Activated T-helper 1 cell treated with anti-CD3 and anti-CD28 coated beads, Interleukin-12 subunit alpha, Interleukin-12 subunit beta, Interleukin-2, Interleukin-4 antibody, amounts not matched to agents 30 ng/mL and 10 ng/mL and 1 ng/mL, durations not matched to agents 14 hours and 24 hours and 36 hours (primary cell): Measurements from ENCODE around the gene ZNF512. TPM values are rescaled to one million over a fixed set of nuclear protein-coding genes. Genes with fewer than 3 reads are reported as not detected.
A peak's percentile ranks its signal among the peaks of the same experiment; 100 is the strongest.

ENCODE experiments used
- DNase-seq: peaks from one replicate; pipeline ENCODE4 v3.0.0; 2021; ENCODE audit warnings: low spot score
- H3K27ac Mint-ChIP-seq: one replicate; pipeline ENCODE4 v1.8.0; 2021; ENCODE audit warnings: mild to moderate bottlenecking, mixed read lengths
- H3K27me3 Mint-ChIP-seq: one replicate; pipeline ENCODE4 v1.8.0; 2022; ENCODE audit warnings: mild to moderate bottlenecking, moderate library complexity, mixed read lengths; ENCODE audit not compliant: insufficient read depth
- H3K36me3 Mint-ChIP-seq: one replicate; pipeline ENCODE4 v1.8.0; 2021; ENCODE audit warnings: low read depth, mixed read lengths
- H3K4me1 Mint-ChIP-seq: one replicate; pipeline ENCODE4 v1.8.0; 2021; ENCODE audit warnings: low read depth, mixed read lengths
- H3K4me3 Mint-ChIP-seq: one replicate; pipeline ENCODE4 v1.8.0; 2021; ENCODE audit warnings: mild to moderate bottlenecking, moderate library complexity, mixed read lengths
- H3K9me3 Mint-ChIP-seq: one replicate; pipeline ENCODE4 v1.8.0; 2021; ENCODE audit warnings: mixed read lengths
- intact Hi-C: fragments of 100-400 bp; cut with micrococcal nuclease; formaldehyde crosslinking; loops from one replicate; pipeline ENCODE4 v1.15.1; 2024
- total RNA-seq: library from RNA; stranded (reverse); gene quantifications from 2 replicates; pipeline ENCODE4 v1.2.3, GENCODE V29; 2022

The ZNF512 gene
- total RNA-seq, 1 donor from 2014 or later: 24.6 TPM

GRCh38 chr2:27566628-27567027 is 16.2 kb upstream of the ZNF512 start:
- intact Hi-C loops: no loop called here
- DNase-seq: no peak
- no peaks in the 10 kb centered on the region for H3K9me3 Mint-ChIP-seq
- H3K27me3 Mint-ChIP-seq: peaks cover 50% of the 10 kb centered on the region
- H3K27ac Mint-ChIP-seq: no peak overlapping the region
- no peak overlapping the region for H3K4me3 Mint-ChIP-seq
- no peaks in the 10 kb centered on the region for H3K36me3 Mint-ChIP-seq
- H3K4me1 Mint-ChIP-seq: no peaks in the 10 kb centered on the region

- intact Hi-C loops: no loop called here
- Mint-ChIP-seq H3K27ac (no peak overlapping the region), H3K4me3 (no peak overlapping the region), H3K27me3 (peaks cover 52% of the 10 kb centered on the region), H3K4me1 (no peaks in the 10 kb centered on the region), H3K36me3 (no peaks in the 10 kb centered on the region), H3K9me3 (no peaks in the 10 kb centered on the region)
- DNase-seq: no peak
These were observed 13.4 kb upstream of the ZNF512 start for GRCh38 chr2:27569398-27569797.

- peaks cover 46% of the 10 kb centered on the region for H3K27me3 Mint-ChIP-seq
- no peak overlapping the region for H3K4me3 Mint-ChIP-seq
- no peak overlapping the region for H3K27ac Mint-ChIP-seq
- intact Hi-C loops: no loop called here
- H3K9me3 Mint-ChIP-seq: no peaks in the 10 kb centered on the region
- no peaks in the 10 kb centered on the region for H3K4me1 Mint-ChIP-seq
- DNase-seq: no peak
- no peaks in the 10 kb centered on the region for H3K36me3 Mint-ChIP-seq
These were observed 11.6 kb upstream of the ZNF512 start for GRCh38 chr2:27571197-27571596.

DNA sequence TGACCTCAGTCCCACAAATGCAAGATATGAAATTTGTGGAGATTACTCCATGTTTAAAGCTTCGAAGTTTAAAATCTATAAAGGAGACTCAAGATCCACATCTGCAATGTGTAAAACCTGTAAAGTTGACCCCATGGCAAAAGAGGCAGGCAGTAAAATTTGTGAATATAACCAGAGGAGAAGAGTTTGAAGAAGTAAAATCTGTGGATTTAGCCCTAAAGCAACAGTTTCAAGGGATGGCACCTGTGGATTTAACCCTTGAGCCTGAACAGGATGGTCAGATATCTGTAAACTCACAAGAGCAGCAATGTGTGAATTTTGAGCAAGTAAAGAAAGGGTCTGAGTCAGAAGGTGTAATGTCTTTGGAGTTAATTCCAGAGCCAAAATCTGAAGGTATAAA is 11.2 kb upstream of the ZNF512 start:
- Mint-ChIP-seq H3K36me3 (no peaks in the 10 kb centered on the region), H3K27ac (no peak overlapping the region), H3K9me3 (no peaks in the 10 kb centered on the region), H3K27me3 (peaks cover 42% of the 10 kb centered on the region), H3K4me3 (no peak overlapping the region), H3K4me1 (no peaks in the 10 kb centered on the region)
- no peak for DNase-seq
- intact Hi-C loops: no loop called here

DNA sequence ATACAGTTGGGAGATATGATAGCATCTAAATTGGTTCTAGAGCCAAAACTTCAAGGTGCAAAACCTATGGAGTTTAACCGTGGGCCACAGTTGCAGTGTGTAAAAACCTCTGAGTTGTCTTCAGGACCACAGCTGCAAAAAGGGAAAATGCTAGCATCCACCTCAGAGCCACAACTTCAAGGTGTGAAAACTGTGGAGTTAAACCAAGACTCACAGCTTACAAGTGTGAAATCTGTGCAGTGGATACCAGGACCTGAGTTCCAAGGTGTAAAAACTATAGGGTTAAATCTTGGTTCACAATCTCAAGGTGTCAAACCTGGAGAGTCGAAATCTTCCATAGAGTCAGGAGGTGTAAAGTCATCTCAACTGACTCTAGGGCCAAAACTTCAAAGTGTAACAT is 10.4 kb upstream of the ZNF512 start:
- peaks cover 34% of the 10 kb centered on the region for H3K27me3 Mint-ChIP-seq
- no peak overlapping the region for H3K4me3 Mint-ChIP-seq
- no peak overlapping the region for H3K27ac Mint-ChIP-seq
- no peaks in the 10 kb centered on the region for H3K36me3 Mint-ChIP-seq
- H3K4me1 Mint-ChIP-seq: no peaks in the 10 kb centered on the region
- no peaks in the 10 kb centered on the region for H3K9me3 Mint-ChIP-seq
- intact Hi-C loops: no loop called here
- no peak for DNase-seq

DNA sequence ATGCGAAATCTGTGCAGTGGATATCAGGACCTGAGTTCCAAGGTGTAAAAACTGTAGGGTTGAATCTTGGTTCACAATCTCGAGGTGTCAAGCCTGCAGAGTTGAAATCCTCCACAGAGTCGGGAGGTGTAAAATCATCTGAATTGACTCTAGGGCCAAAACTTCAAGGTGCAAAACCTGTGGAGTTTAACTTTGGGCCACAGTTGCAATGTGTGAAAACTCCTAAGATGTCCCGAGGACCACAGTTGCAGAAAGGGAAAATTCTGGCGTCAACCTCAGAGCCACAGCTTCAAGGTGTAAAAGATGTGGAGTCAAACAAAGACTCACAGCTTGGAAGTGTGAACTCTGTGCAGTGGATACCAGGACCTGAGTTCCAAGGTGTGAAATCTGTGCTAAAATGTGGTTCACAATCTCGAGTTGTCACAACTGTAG is 9.8 kb upstream of the ZNF512 start:
- intact Hi-C loops: no loop called here
- Mint-ChIP-seq H3K27ac (no peak overlapping the region), H3K27me3 (peaks cover 36% of the 10 kb centered on the region), H3K9me3 (peaks cover 4% of the 10 kb centered on the region), H3K4me3 (no peak overlapping the region), H3K36me3 (no peaks in the 10 kb centered on the region), H3K4me1 (no peaks in the 10 kb centered on the region)
- no peak for DNase-seq

DNA sequence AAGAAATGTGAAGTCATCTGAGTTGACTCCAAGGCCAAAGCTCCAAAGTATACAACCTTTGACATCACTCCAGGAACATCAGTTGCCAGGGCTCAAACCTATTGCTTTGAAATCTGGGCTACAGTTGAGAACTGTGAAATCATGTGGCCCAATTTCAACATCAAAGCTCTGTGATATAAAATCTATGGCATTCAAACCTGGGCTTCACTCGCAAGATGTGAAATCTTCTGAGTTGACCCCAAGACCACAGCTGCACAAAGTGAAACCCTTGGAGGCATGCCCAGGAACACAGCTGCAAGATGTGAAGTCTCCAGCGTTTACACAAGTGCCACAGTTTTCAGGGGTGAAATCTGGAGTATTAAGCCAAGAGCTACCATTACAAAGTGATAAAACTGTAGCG is 9.4 kb upstream of the ZNF512 start:
- intact Hi-C loops: no loop called here

DNA sequence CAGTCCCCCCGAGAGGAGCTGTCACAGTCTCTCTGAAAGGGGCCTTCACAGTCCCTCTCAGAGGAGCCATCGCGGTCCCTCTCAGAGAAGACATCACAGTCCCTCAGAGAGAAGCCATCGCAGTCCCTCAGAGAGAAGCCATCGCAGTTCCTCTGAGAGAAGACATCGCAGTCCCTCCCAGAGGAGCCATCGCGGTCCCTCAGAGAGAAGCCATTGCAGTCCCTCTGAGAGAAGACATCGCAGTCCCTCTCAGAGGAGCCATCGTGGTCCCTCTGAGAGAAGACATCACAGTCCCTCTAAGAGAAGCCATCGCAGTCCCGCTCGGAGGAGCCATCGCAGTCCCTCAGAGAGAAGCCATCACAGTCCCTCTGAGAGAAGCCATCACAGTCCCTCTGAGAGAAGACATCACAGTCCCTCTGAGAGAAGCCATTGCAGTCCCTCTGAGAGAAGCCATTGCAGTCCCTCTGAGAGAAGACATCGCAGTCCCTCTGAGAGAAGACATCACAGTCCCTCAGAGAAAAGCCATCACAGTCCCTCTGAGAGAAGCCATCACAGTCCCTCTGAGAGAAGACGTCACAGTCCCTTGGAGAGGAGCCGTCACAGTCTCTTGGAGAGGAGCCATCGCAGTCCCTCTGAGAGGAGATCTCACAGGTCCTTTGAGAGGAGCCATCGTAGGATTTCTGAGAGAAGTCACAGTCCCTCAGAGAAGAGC is 1.3 kb upstream of the ZNF512 start:
- Mint-ChIP-seq H3K4me3 (peak overlapping the region; percentile 45), H3K27ac (peak overlapping the region; percentile 15), H3K4me1 (peaks cover 36% of the 10 kb centered on the region), H3K27me3 (peaks cover 10% of the 10 kb centered on the region), H3K36me3 (peaks cover 23% of the 10 kb centered on the region), H3K9me3 (peaks cover 7% of the 10 kb centered on the region)
- no peak for DNase-seq
- intact Hi-C loops: loop anchor here (2.0 kb wide), 2 partner anchors 57 to 153 kb away; partner anchors contain the start of gene NRBP1

More for the DNA sequence above, 9.4 kb upstream of the ZNF512 start:
- peaks cover 4% of the 10 kb centered on the region for H3K9me3 Mint-ChIP-seq
- DNase-seq: no peak
- H3K27me3 Mint-ChIP-seq: peaks cover 32% of the 10 kb centered on the region
- no peaks in the 10 kb centered on the region for H3K4me1 Mint-ChIP-seq
- H3K4me3 Mint-ChIP-seq: no peak overlapping the region
- no peak overlapping the region for H3K27ac Mint-ChIP-seq
- no peaks in the 10 kb centered on the region for H3K36me3 Mint-ChIP-seq

GRCh38 chr2:27582129-27582694 is 630 bp upstream of the ZNF512 start:
- no peak for DNase-seq
- Mint-ChIP-seq H3K4me3 (peak overlapping the region; percentile 86), H3K9me3 (peaks cover 7% of the 10 kb centered on the region), H3K27ac (peak overlapping the region; percentile 79), H3K36me3 (peaks cover 28% of the 10 kb centered on the region), H3K4me1 (peaks cover 42% of the 10 kb centered on the region), H3K27me3 (peaks cover 10% of the 10 kb centered on the region)
- intact Hi-C loops: loop anchor here (2.0 kb wide), 2 partner anchors 57 to 153 kb away; partner anchors contain the start of gene NRBP1

DNA sequence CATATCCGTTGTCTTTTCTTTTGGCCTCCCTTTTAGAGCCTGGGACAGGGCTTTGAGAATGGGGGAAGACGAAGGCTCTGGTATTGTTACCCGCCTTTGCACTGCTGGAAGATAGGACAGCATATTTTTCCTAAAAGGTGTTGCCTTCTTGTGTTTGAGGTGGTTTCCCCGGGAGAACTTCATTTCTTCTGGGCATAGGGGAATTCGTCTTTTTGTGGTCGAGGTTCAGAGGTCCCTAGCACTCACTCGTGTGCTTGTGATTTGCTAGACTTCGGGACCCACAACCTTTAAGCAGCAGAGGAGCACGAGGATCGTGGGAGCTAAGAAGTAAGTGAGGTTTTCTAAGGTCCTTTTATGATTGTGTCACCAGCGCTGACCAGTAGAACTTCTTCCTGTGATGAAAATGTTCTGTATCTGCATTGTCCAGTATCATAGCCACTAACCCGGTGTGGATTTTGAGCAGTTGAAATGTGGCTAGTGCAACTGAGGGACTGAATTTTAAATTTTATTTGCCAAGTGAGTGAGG is 611 bp downstream of the ZNF512 start:
- no peak for DNase-seq
- peak overlapping the region; percentile 79 for H3K27ac Mint-ChIP-seq
- peaks cover 31% of the 10 kb centered on the region for H3K36me3 Mint-ChIP-seq
- H3K4me3 Mint-ChIP-seq: peak overlapping the region; percentile 86
- H3K9me3 Mint-ChIP-seq: peaks cover 3% of the 10 kb centered on the region
- H3K4me1 Mint-ChIP-seq: peaks cover 48% of the 10 kb centered on the region
- H3K27me3 Mint-ChIP-seq: peaks cover 4% of the 10 kb centered on the region
- intact Hi-C loops: loop anchor here (1.0 to 2.0 kb wide), 5 partner anchors 46 to 155 kb away; partner anchors contain the start of genes CCDC121, GPN1, IFT172 and NRBP1

DNA sequence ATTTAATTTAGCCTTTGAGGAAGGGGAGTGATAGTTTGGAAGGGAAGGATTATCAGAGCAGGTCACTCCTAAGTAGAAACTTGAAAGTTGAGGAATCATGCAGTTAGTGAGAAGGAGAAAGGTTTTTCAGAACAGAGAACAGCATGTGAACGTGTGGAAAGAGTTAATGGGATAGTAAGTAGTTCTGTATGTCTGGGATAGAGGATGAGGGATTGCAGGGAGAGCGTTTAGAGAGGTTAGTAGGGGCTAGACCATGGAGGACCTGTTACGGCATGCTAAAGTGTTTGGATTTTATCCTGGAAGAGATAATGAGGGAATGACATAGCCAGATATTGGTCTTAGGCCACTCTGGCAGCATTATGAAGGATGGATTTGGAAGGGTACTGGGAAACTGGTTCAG is 1.8 kb downstream of the ZNF512 start:
- H3K27me3 Mint-ChIP-seq: peaks cover 4% of the 10 kb centered on the region
- H3K27ac Mint-ChIP-seq: peak overlapping the region; percentile 18
- intact Hi-C loops: no loop called here
- peak overlapping the region; percentile 86 for H3K4me3 Mint-ChIP-seq
- peaks cover 7% of the 10 kb centered on the region for H3K9me3 Mint-ChIP-seq
- peaks cover 51% of the 10 kb centered on the region for H3K4me1 Mint-ChIP-seq
- H3K36me3 Mint-ChIP-seq: peaks cover 31% of the 10 kb centered on the region
- no peak for DNase-seq

GRCh38 chr2:27587025-27587424 is 4.2 kb downstream of the ZNF512 start:
- intact Hi-C loops: no loop called here
- peaks cover 41% of the 10 kb centered on the region for H3K36me3 Mint-ChIP-seq

GRCh38 chr2:27588308-27588707 is 5.5 kb downstream of the ZNF512 start:
- Mint-ChIP-seq H3K4me1 (peaks cover 50% of the 10 kb centered on the region), H3K9me3 (peaks cover 23% of the 10 kb centered on the region), H3K27ac (no peak overlapping the region), H3K36me3 (peaks cover 41% of the 10 kb centered on the region), H3K27me3 (no peaks in the 10 kb centered on the region), H3K4me3 (no peak overlapping the region)
- intact Hi-C loops: no loop called here
- no peak for DNase-seq

More at GRCh38 chr2:27587025-27587424, 4.2 kb downstream of the ZNF512 start:
- no peak for DNase-seq
- Mint-ChIP-seq H3K9me3 (peaks cover 20% of the 10 kb centered on the region), H3K27me3 (peaks cover 2% of the 10 kb centered on the region), H3K4me1 (peaks cover 55% of the 10 kb centered on the region), H3K27ac (no peak overlapping the region), H3K4me3 (peak overlapping the region; percentile 48)
